Renal pelvis (tissue), 4 donors: ENCODE data around the gene PWP2. TPM values are rescaled to one million over a fixed set of nuclear protein-coding genes. Genes with fewer than 3 reads are reported as not detected.
"Not testable (repeated sequence)": the region's sequence is repeated elsewhere in the genome, so short reads cannot be mapped to it uniquely, and the experiment has no call there.

Source experiments
- DNase-seq: peaks from one replicate; pipeline ENCODE4 v3.0.0-alpha.2; 2013
- polyA plus RNA-seq, 3 donors: library from polyadenylated mRNA; unstranded; fragments of 120-200 nt; gene quantifications; one replicate each; pipeline ENCODE4 v1.2.1, GENCODE V29; 2013; ENCODE audit not compliant: insufficient read length in 3 of 3

PWP2 gene
- polyA plus RNA-seq, 3 donors, result 9.1 to 12.1 (median 9.5) TPM

DNA sequence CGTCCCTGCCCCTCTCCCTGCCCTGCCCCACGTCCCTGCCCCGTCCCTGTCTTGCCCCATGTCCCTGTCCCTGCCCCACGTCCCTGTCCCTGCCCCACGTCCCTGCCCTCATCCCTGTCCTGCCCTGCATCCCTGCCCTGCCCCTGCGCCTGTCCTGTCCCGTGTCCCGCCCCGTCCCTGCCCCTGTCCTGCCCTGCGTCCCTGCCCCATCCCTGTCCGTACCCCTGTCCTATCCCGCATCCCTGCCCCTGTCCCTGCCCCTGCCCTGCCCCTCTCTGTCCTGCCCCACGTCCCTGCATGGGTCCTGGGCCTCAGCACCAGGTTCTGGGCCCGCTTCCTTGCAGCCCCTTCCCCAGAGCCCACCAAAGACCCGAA lies 53.1 kb downstream of the PWP2 start:
- DNase-seq, result not testable (repeated sequence)

DNA sequence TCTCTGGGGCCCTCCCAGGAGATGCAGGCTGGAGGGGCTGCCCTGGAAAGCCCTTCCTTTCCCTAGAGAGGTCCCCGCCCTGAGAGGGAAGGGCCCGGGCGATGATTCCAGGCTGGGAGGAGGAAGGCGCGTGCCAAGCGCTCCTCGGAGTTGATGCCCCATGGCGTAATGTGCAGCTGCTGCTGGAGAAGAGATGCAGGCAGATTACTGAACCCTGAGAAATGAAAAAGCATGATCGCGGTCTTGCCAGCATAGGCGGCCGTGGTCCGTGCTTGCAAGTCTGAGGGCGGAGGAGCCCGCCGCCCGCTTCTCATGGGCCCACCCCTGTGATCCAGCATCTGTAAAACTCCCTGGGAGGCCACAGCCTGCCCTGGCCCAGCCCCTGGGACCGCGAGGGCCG lies 53.6 kb downstream of the PWP2 start:
- not testable (repeated sequence) for DNase-seq

DNA sequence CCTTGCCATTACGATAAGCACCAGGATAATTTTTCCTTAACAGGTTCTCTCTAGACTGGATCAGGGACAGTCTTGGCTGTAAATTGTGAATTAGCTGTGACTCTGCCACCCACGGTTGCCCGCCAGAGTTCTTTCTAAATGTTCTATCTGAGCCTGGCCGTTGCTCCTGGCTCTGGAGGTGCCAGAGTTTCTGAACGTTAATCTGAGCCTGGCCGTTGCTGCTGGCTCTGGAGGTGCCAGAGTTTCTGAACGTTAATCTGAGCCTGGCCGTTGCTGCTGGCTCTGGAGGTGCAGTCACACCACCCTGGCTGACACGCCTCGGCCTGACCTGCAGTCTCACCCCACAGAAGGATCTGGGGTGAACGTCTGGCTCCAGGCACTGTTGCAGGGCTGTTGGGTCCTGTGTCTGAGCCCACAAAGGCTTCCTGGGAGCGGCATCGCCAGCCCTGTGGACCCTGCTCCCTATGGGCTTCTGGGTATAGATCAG lies 56.0 kb downstream of the PWP2 start:
- not testable (repeated sequence) for DNase-seq

- not testable (repeated sequence) for DNase-seq
Measured at GRCh38 chr21:44165933-44166332, 58.7 kb downstream of the PWP2 start.

DNA sequence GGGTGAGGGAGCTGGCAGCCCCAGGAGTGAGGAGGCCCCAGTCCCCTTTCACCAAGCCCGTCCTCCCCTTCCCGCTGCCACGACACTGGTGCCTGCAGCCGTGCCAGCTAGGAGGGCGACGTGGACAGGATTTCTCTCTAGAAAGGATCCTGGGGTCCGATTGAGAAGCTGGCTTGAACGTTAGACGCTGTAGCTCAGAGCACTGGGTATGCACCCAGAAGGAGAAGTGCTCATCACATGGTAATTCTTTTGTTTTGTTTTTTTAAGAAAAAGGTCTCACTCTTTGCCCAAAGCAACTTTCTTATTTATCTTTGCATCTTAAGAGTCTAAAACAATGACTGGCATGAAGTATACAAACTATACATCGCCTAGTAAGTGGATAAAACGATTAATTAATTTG lies 60.3 kb downstream of the PWP2 start:
- not testable (repeated sequence) for DNase-seq

GRCh38 chr21:44170326-44170725 lies 63.1 kb downstream of the PWP2 start:
- not testable (repeated sequence) for DNase-seq

- not testable (repeated sequence) for DNase-seq
Measured at GRCh38 chr21:44170863-44171262, 63.7 kb downstream of the PWP2 start.

DNA sequence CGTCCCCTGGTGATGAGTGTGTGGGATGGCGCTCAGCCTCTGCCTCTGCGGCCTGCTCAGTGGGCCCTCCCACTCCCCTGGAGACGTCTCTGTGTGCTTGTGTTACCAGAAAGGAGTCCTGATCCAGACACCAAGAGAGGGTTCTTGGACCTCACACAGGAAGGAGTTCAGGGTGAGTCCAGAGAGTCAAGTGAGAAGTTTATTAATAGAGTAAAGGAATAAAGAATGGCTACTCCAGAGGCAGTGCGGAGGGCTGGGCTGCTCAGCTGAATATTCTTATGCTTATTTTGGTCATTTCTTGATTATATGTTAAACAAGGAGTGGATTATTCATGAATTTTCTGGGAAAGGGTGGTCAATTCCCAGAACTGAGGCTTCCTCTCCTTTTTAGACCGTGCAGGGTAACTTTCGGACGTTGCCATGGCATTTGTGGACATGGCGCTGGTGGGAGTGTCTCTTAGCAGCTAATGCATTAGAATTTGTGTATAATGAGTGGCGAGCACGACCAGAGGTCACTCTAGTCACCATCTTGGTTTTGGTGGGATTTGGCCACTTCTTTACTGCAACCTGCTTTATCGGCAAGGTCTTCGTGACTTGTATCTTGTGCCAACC lies 64.9 kb downstream of the PWP2 start:
- DNase-seq, result not testable (repeated sequence)

DNA sequence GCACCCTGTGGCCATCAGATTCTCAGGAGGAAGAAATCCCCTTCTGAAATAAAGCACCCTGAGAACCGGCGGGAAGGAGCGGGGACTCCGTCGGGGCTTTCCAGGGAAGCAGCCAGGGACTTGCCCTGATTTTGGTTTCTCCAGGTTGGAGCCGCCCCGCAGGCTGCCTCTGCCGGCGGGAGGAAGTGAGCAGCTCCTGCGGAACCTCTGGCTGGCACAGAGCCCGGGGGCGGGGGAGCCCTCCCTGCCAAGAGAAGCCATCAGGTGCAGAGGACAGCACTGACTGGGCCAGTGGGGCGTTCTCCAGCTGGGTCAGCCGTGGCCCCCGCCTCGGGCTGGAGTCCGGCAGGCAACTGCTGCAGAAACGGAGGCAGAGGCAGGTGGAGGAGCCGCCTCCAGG lies 65.5 kb downstream of the PWP2 start:
- not testable (repeated sequence) for DNase-seq

DNA sequence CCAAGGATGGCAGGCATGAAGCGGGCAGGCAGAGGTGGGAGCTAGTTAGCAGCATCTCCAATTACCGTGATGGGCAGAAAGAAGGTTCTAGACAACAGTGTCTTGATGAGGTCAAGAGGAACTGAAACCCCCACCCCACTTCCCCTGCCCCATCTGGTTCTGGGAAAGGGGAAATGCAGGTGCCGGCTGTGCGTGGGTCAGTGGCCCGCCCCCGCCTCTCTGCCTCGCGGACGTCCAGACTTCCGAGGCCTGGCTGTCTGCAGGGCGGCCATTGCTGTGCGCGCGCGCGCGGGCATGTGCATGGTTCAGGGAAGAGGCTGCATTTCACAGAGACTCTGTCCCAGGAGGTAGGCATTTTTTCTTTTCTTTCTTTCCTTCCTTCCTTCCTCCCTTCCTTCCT lies 68.0 kb downstream of the PWP2 start:
- not testable (repeated sequence) for DNase-seq

GRCh38 chr21:44176127-44176526 lies 68.9 kb downstream of the PWP2 start:
- DNase-seq, result not testable (repeated sequence)

Other genes starting within 250 kb of the PWP2 start
- gene AGPAT3, start 242.2 kb upstream of the PWP2 start, polyA plus RNA-seq, result 10 to 100 TPM; 55.4 to 73.9 (median 73.1) TPM
- 10 to 100 TPM; 35.4 to 49.6 (median 47.5) TPM for gene TRAPPC10, start 95.1 kb upstream of the PWP2 start, polyA plus RNA-seq
- gene GATD3, start 26.3 kb downstream of the PWP2 start, polyA plus RNA-seq, result 100 to 1,000 TPM in 1 of 3 donors, 10 to 100 TPM in 2; 83.5 to 105 (median 93.4) TPM
- 10 to 100 TPM in 1 of 3 donors, 1 to 10 TPM in 2; 8.3 to 10.7 (median 9.0) TPM for gene ICOSLG, start 133.5 kb downstream of the PWP2 start, polyA plus RNA-seq
- gene DNMT3L, start 154.5 kb downstream of the PWP2 start, polyA plus RNA-seq, result not detected
- gene AIRE, start 178.5 kb downstream of the PWP2 start, polyA plus RNA-seq, result under 1 TPM; 0.44 to 0.99 (median 0.52) TPM
- 100 to 1,000 TPM; 145 to 181 (median 180) TPM for gene PFKL, start 192.7 kb downstream of the PWP2 start, polyA plus RNA-seq
- 10 to 100 TPM; 32.6 to 37.0 (median 33.0) TPM for gene CFAP410, start 232.0 kb downstream of the PWP2 start, polyA plus RNA-seq
- 1 to 10 TPM in 2 of 3 donors, under 1 TPM in 1; 0.98 to 1.3 (median 1.2) TPM for gene TRPM2, start 246.2 kb downstream of the PWP2 start, polyA plus RNA-seq